HL-60 (cell line): ENCODE results near the gene RNF112.
"Not testable (repeated sequence)": the region's sequence is repeated elsewhere in the genome, so short reads cannot be mapped to it uniquely, and the experiment has no call there.

ENCODE experiments used
- SPI1 ChIP-seq: IDR thresholded peaks from 2 replicates; pipeline ENCODE4 v1.6.1; 2012; ENCODE audit warnings: low read depth, mild to moderate bottlenecking, borderline replicate concordance
- TF ChIP-seq, protein P1 (sequence below): IDR thresholded peaks from one replicate; pipeline ENCODE4 v1.5.1; 2011; ENCODE audit warnings: low read length, control low read depth, inconsistent platforms; ENCODE audit not compliant: insufficient read depth
- TF ChIP-seq, protein P2 (sequence below): IDR thresholded peaks from 2 replicates; pipeline ENCODE4 v1.6.1; 2012; ENCODE audit warnings: low read depth; ENCODE audit not compliant: insufficient replicate concordance

DNA sequence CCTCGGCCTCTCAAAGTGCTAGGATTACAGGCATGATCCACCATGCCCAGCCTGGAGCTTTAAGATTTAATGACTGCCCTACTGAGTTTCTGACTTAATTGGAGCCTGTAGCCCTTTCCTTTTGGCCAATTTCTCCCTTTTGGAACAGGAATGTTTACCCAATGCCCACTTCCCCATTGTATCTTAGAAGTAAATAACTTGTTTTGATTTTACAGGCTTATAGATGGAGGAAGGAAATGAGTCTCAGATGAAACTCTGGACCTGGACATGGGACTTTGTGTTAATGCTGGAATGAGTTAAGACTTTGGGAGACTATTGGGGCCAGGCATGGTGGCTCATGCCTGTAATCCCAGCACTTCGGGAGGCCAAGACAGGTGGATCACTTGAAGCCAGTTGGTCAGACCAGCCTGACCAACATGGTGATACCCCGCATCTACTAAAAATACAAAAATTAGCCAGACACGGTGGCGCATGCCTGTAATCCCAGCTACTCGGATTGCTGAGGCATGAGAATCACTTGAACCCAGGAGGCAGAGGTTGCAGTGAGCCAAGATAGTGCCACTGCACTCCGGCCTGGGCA is 51.5 kb downstream of the RNF112 start:
- TF ChIP-seq, protein P1, sequence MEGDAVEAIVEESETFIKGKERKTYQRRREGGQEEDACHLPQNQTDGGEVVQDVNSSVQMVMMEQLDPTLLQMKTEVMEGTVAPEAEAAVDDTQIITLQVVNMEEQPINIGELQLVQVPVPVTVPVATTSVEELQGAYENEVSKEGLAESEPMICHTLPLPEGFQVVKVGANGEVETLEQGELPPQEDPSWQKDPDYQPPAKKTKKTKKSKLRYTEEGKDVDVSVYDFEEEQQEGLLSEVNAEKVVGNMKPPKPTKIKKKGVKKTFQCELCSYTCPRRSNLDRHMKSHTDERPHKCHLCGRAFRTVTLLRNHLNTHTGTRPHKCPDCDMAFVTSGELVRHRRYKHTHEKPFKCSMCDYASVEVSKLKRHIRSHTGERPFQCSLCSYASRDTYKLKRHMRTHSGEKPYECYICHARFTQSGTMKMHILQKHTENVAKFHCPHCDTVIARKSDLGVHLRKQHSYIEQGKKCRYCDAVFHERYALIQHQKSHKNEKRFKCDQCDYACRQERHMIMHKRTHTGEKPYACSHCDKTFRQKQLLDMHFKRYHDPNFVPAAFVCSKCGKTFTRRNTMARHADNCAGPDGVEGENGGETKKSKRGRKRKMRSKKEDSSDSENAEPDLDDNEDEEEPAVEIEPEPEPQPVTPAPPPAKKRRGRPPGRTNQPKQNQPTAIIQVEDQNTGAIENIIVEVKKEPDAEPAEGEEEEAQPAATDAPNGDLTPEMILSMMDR: not testable (repeated sequence)
- TF ChIP-seq, protein P2, sequence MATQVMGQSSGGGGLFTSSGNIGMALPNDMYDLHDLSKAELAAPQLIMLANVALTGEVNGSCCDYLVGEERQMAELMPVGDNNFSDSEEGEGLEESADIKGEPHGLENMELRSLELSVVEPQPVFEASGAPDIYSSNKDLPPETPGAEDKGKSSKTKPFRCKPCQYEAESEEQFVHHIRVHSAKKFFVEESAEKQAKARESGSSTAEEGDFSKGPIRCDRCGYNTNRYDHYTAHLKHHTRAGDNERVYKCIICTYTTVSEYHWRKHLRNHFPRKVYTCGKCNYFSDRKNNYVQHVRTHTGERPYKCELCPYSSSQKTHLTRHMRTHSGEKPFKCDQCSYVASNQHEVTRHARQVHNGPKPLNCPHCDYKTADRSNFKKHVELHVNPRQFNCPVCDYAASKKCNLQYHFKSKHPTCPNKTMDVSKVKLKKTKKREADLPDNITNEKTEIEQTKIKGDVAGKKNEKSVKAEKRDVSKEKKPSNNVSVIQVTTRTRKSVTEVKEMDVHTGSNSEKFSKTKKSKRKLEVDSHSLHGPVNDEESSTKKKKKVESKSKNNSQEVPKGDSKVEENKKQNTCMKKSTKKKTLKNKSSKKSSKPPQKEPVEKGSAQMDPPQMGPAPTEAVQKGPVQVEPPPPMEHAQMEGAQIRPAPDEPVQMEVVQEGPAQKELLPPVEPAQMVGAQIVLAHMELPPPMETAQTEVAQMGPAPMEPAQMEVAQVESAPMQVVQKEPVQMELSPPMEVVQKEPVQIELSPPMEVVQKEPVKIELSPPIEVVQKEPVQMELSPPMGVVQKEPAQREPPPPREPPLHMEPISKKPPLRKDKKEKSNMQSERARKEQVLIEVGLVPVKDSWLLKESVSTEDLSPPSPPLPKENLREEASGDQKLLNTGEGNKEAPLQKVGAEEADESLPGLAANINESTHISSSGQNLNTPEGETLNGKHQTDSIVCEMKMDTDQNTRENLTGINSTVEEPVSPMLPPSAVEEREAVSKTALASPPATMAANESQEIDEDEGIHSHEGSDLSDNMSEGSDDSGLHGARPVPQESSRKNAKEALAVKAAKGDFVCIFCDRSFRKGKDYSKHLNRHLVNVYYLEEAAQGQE: not testable (repeated sequence)
- TF ChIP-seq SPI1: not testable (repeated sequence)
